NB4 (cell line): ENCODE data around the gene SPTA1.

Experiments
- CTCF ChIP-seq: IDR thresholded peaks from one replicate; pipeline ENCODE4 v1.5.1; 2012; ENCODE audit warnings: low read depth, low read length
- MAX ChIP-seq: IDR thresholded peaks from 2 replicates; pipeline ENCODE4 v1.6.1; 2011; ENCODE audit warnings: low read depth, low read length
- MYC ChIP-seq: IDR thresholded peaks from 2 replicates; pipeline ENCODE4 v1.6.1; 2011; ENCODE audit warnings: low read depth, low read length
- POLR2A ChIP-seq: IDR thresholded peaks from 2 replicates; pipeline ENCODE4 v1.6.1; 2011; ENCODE audit warnings: mild to moderate bottlenecking; ENCODE audit not compliant: insufficient read length; ENCODE audit errors: extremely low read depth

GRCh38 chr1:158720620-158721019, 34.1 kb upstream of the SPTA1 start, which contains the start of gene OR6K3:
- TF ChIP-seq CTCF (no peak), POLR2A (no peak), MYC (no peak), MAX (no peak)
